Right lobe of liver (tissue), 6 donors: ENCODE measurements around the gene RBKS. TPM values are rescaled to one million over a fixed set of nuclear protein-coding genes. Genes with fewer than 3 reads are reported as not detected.

Source experiments
- ATAC-seq, 4 donors: fragments of 200-7000 bp; cut with Tn5 transposase; one replicate each; pipeline ENCODE4 v1.9.1; 2020; ENCODE audit warnings: mild to moderate bottlenecking in 4 of 4, moderate library complexity in 4 of 4
- DNase-seq, 3 donors: peaks; one replicate each; pipeline ENCODE4 v3.0.0-alpha.2; 2020
- H3K27ac ChIP-seq, 3 donors: fragments of 200-600 bp; one replicate each; pipeline ENCODE4 v1.8.0; 2022
- H3K27me3 ChIP-seq, 2 donors: fragments of 200-600 bp; one replicate each; pipeline ENCODE4 v1.8.0; 2022
- H3K36me3 ChIP-seq, 4 donors: fragments of 200-600 bp; sonication (generic) in 1 of 4; one replicate each; pipeline versions ENCODE4 v1.5.1 to v1.8.0; 2017 to 2022; ENCODE audit warnings: control low read depth in 1 of 4
- H3K4me1 ChIP-seq, 4 donors: fragments of 200-600 bp; sonication (generic) in 1 of 4; one replicate each; pipeline versions ENCODE4 v1.5.1 to v1.8.0; 2017 to 2022; ENCODE audit warnings: control low read depth in 1 of 4
- H3K4me3 ChIP-seq, 3 donors: fragments of 200-600 bp; one replicate each; pipeline ENCODE4 v1.8.0; 2022
- H3K9me3 ChIP-seq, 4 donors: fragments of 200-600 bp; sonication (generic) in 1 of 4; one replicate each; pipeline versions ENCODE4 v1.5.1 to v1.8.0; 2017 to 2022; ENCODE audit warnings: control low read depth in 1 of 4
- CTCF ChIP-seq, 4 donors: fragments of 200-600 bp in 3 of 4; fragments of 450-650 bp in 1 of 4; IDR thresholded peaks; one replicate each; pipeline versions ENCODE4 v1.5.1 to v1.8.0; 2016 to 2022; ENCODE audit warnings: antibody characterized with exemption in 4 of 4, mild to moderate bottlenecking in 2 of 4
- POLR2A ChIP-seq: fragments of 450-650 bp; IDR thresholded peaks from one replicate; pipeline ENCODE4 v1.6.1; 2017; ENCODE audit warnings: antibody characterized with exemption, mild to moderate bottlenecking
- WGBS: methylation state at CpG from one replicate; pipeline ENCODE4 v1.1.6; 2018; ENCODE audit warnings: low coverage, low lambda C conversion rate; ENCODE audit not compliant: insufficient coverage; ENCODE audit errors: missing lambda C conversion rate; 5-methylcytosine and 5-hydroxymethylcytosine counted together
- intact Hi-C, 2 donors: fragments of 100-400 bp; cut with DNase I; formaldehyde crosslinking; loops; one replicate each; pipeline versions ENCODE4 v1.11.2 to v1.14.1; 2022
- total RNA-seq, 6 experiments: library from RNA; depleted of rRNA in 2 of 6; stranded (reverse); fragments of >200 nt in 2 of 6; fragmentation: NEBNext Ultra II Directional in 3 of 6; extraction: Animal tissue kit (Norgen Biotek cat#: 25700) in 3 of 6; gene quantifications; one replicate each; pipeline versions ENCODE4 v1.1.0 to v1.2.4, GENCODE V29; 2016 to 2023
- donor health status: DM: no; HTN: yes; CAD: no.
- donor health status: DM: no; HTN: no; CAD: no.
- donor health status: DM: no; HTN: no; CAD: no.
- donor health status: DM: no; HTN: yes; CAD: no.
- donor health status: DM: no; HTN: yes; CAD: no.

Gene RBKS
- total RNA-seq, 6 experiments from 2014 or later = 13.5 to 18.6 (median 16.0) TPM

- Histone ChIP-seq H3K4me3 (no peak overlapping the region), H3K4me1 (no peaks in the 10 kb centered on the region), H3K27ac (no peak overlapping the region), H3K9me3 (peaks cover 0 to 5% (median 0%) of the 10 kb centered on the region in 4 donors), H3K27me3 (no peaks in the 10 kb centered on the region), H3K36me3 (peaks cover 0 to 8% (median 4%) of the 10 kb centered on the region in 4 donors)
- DNase-seq = no peak
- intact Hi-C loops = no loop called here
- whole genome bisulfite sequencing = 65% methylated on average over 7 of the region's 7 CpGs
- TF ChIP-seq CTCF (IDR thresholded peaks at IDR 0.05) = no peak
- no peak for TF ChIP-seq POLR2A
- ATAC-seq = no peak
Observed at GRCh38 chr2:27831279-27832050, 58.7 kb downstream of the RBKS start.

- Histone ChIP-seq H3K27ac (no peak overlapping the region), H3K4me1 (no peaks in the 10 kb centered on the region), H3K36me3 (peaks cover 0 to 8% (median 4%) of the 10 kb centered on the region in 4 donors), H3K9me3 (peaks cover 0 to 5% (median 0%) of the 10 kb centered on the region in 4 donors), H3K4me3 (no peak overlapping the region), H3K27me3 (no peaks in the 10 kb centered on the region)
- TF ChIP-seq CTCF (IDR thresholded peaks at IDR 0.05) (no peak), POLR2A (no peak)
- ATAC-seq (no peak), DNase-seq (no peak)
- 86% methylated on average over 4 of the region's 4 CpGs for WGBS
- intact Hi-C loops = no loop called here
Observed at GRCh38 chr2:27830656-27831055, 59.5 kb downstream of the RBKS start.

- ATAC-seq = no peak
- no peak overlapping the region for H3K4me3 ChIP-seq
- H3K27me3 ChIP-seq = no peaks in the 10 kb centered on the region
- WGBS = no CpG with 5 or more reads among the region's 3 CpGs
- DNase-seq = no peak
- H3K36me3 ChIP-seq = peaks cover 0 to 8% (median 4%) of the 10 kb centered on the region in 4 donors
- H3K27ac ChIP-seq = no peak overlapping the region
- H3K9me3 ChIP-seq = peaks cover 0 to 5% (median 0%) of the 10 kb centered on the region in 4 donors
- TF ChIP-seq CTCF (IDR thresholded peaks at IDR 0.05) (no peak), POLR2A (no peak)
- intact Hi-C loops = no loop called here
- H3K4me1 ChIP-seq = no peaks in the 10 kb centered on the region
Observed at GRCh38 chr2:27829791-27830190, 60.4 kb downstream of the RBKS start.

- intact Hi-C loops = no loop called here
Observed at GRCh38 chr2:27828305-27828704, 61.9 kb downstream of the RBKS start.

More at GRCh38 chr2:27828305-27828704, 61.9 kb downstream of the RBKS start:
- ATAC-seq (no peak), DNase-seq (no peak)
- no peak overlapping the region for H3K4me3 ChIP-seq
- no peaks in the 10 kb centered on the region for H3K4me1 ChIP-seq
- H3K9me3 ChIP-seq = peaks cover 0 to 5% (median 0%) of the 10 kb centered on the region in 4 donors
- H3K27me3 ChIP-seq = no peaks in the 10 kb centered on the region
- 83% methylated on average over 1 of the region's 1 CpG for WGBS
- H3K27ac ChIP-seq = no peak overlapping the region
- TF ChIP-seq CTCF (IDR thresholded peaks at IDR 0.05) (no peak), POLR2A (no peak)
- H3K36me3 ChIP-seq = peaks cover 0 to 8% (median 4%) of the 10 kb centered on the region in 4 donors
